Nasal cavity respiratory epithelium epithelial cell of viscerocranial mucosa (primary cell): ENCODE measurements around the gene S1PR5. TPM values are rescaled to one million over a fixed set of nuclear protein-coding genes. Genes with fewer than 3 reads are reported as not detected.

Source experiments
- total RNA-seq: library from RNA; depleted of rRNA; stranded (reverse); fragments of >200 nt; gene quantifications from 2 replicates; pipeline ENCODE4 v1.2.3, GENCODE V29; 2014

Gene S1PR5
- total RNA-seq = 4.4 and 19.5 TPM in 2 replicates

GRCh38 chr19:10517361-10517759, at the start of gene S1PR5:
Gene S1PR5, minus strand, starts transcription at chr19:10517447. Its CDS starts 2,436 bp downstream, at chr19:10515011.

GRCh38 chr19:10565567-10566407, 48.5 kb upstream of the S1PR5 start, which contains the start of gene KRI1:
Gene KRI1, minus strand, starts transcription at chr19:10566010. Its CDS starts 11 bp downstream, at chr19:10565999.

GRCh38 chr19:10543420-10544241, 26.4 kb upstream of the S1PR5 start, which contains the start of gene ATG4D:
Gene ATG4D, plus strand, starts transcription at chr19:10543904. Its CDS starts 187 bp downstream, at chr19:10544091.

GRCh38 chr19:10503002-10503789, 14.1 kb downstream of the S1PR5 start, which contains the start of gene KEAP1:
Gene KEAP1, minus strand, starts transcription at chr19:10503356. Its CDS starts 3,323 bp downstream, at chr19:10500033.

Other genes starting within 250 kb of the S1PR5 start
- gene ICAM1, start 246.3 kb downstream of the S1PR5 start, total RNA-seq = 1.0 and 8.2 TPM in 2 replicates
- gene ICAM4, start 230.5 kb downstream of the S1PR5 start, total RNA-seq = 1.0 and 5.8 TPM in 2 replicates
- 1.7 and 6.4 TPM in 2 replicates for gene ICAM5, start 227.5 kb downstream of the S1PR5 start, total RNA-seq
- gene ZGLP1, start 207.6 kb downstream of the S1PR5 start, total RNA-seq = 0.34 and 0.85 TPM in 2 replicates
- gene FDX2, start 201.4 kb downstream of the S1PR5 start, total RNA-seq = 16.4 and 18.8 TPM in 2 replicates
- 3.8 and 20.2 TPM in 2 replicates for gene RAVER1, start 183.9 kb downstream of the S1PR5 start, total RNA-seq
- gene ICAM3, start 177.8 kb downstream of the S1PR5 start, total RNA-seq = 1.7 and 2.6 TPM in 2 replicates
- 41.4 and 70.1 TPM in 2 replicates for gene TYK2, start 136.9 kb downstream of the S1PR5 start, total RNA-seq
- gene CDC37, start 113.9 kb downstream of the S1PR5 start, total RNA-seq = 127 and 150 TPM in 2 replicates
- 0.34 and 1.9 TPM in 2 replicates for gene PDE4A, start 96.9 kb downstream of the S1PR5 start, total RNA-seq
- 51.6 and 61.2 TPM in 2 replicates for gene KEAP1, start 14.1 kb downstream of the S1PR5 start, total RNA-seq
- gene ATG4D, start 26.5 kb upstream of the S1PR5 start, total RNA-seq = 28.9 and 34.9 TPM in 2 replicates
- 13.3 and 17.7 TPM in 2 replicates for gene KRI1, start 48.6 kb upstream of the S1PR5 start, total RNA-seq
- 9.3 and 13.3 TPM in 2 replicates for gene CDKN2D, start 51.5 kb upstream of the S1PR5 start, total RNA-seq
- gene AP1M2, start 69.9 kb upstream of the S1PR5 start, total RNA-seq = 111 and 115 TPM in 2 replicates
- gene SLC44A2, start 108.1 kb upstream of the S1PR5 start, total RNA-seq = 38.6 and 81.3 TPM in 2 replicates
- 100 and 133 TPM in 2 replicates for gene ILF3, start 136.9 kb upstream of the S1PR5 start, total RNA-seq
- 15.0 and 25.0 TPM in 2 replicates for gene QTRT1, start 184.0 kb upstream of the S1PR5 start, total RNA-seq
- 64.3 and 144 TPM in 2 replicates for gene DNM2, start 200.6 kb upstream of the S1PR5 start, total RNA-seq